Hindlimb muscle (tissue), 1 donor: ENCODE data around the gene TMA7. TPM values are rescaled to one million over a fixed set of nuclear protein-coding genes. Genes with fewer than 3 reads are reported as not detected.
"Not testable (repeated sequence)": the region's sequence is repeated elsewhere in the genome, so short reads cannot be mapped to it uniquely, and the experiment has no call there.

Source experiments
- DNase-seq: peaks from one replicate; pipeline ENCODE4 v3.0.0-alpha.2; 2013
- polyA plus RNA-seq: library from polyadenylated mRNA; unstranded; fragments of 120-200 nt; gene quantifications from one replicate; pipeline ENCODE4 v1.2.1, GENCODE V29; 2013; ENCODE audit not compliant: insufficient read length

The TMA7 gene
- polyA plus RNA-seq, 1 donor = 187 TPM

DNA sequence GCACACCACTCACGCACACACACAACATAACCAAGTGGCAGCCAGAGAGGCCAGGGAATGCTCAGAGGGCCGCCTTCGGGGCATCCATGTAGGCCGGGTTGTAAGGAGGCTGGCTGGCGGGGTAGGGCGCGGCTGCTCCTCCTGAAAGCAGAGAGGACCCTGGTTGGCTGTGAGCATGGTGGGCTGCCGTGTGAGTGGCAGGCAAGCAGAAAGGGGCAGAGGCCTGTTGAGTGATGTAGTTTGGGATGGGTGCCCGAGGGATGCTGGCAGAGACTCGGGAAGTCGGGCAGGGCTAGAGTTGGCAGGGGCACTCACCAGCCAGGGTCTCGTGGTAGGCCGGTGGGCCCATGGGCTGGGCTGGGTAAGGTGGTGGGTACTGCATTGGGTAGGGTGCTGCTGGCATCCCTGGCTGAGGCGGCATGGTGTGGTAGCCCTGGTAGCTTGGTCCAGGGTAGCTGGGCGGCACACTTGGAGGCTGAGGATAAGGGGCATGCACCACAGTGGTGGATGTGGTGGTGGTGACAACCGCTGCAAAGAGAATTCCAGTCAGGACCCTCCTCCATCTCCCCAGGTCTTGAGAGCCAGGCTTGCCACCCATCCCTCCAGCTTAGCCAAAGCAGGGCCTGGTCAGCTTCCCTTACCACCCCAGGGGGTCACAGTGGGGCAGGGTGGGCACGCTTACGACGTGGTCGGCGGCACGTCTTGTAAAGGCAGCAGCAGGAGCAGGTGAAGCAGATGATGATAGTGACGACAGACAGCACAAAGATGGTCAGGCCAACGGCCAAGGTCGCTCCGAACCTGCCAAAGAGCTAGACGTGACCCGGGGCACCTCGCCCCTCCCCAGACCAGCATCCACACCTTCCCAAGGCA lies 29.2 kb downstream of the TMA7 start:
- DNase-seq = no peak

DNA sequence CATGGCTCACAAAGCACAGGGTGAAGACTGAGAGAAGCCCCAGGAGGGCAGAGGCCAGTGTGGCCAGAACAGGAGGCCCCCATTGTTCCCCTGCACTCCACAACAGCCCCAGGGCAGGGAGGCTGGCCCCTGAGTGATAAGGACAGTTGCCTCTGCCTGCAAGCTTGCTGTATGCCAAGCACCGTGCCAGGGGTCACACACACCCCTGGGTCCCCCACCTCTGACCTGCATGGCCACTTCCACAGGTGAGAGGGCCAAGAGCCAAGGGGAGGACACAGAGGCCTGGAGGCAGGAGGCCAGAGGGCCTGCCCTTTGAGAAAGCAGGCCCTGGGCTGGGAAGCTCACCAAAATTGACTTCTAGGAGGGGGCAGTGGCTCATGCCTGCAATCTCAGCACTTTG lies 30.2 kb downstream of the TMA7 start:
- no peak for DNase-seq

DNA sequence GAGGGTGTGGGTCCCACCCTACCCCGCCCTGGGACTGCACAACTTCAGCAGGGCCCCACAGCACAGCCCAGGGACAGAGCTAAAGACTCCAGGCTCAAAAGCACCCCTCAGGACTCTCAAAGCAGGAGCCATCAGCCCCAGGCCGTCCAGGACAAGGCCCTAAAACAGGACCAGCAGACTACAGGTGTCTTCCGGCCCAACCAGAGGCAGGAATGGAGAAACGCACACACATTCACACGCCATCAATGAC lies 32.5 kb downstream of the TMA7 start:
- DNase-seq = no peak

DNA sequence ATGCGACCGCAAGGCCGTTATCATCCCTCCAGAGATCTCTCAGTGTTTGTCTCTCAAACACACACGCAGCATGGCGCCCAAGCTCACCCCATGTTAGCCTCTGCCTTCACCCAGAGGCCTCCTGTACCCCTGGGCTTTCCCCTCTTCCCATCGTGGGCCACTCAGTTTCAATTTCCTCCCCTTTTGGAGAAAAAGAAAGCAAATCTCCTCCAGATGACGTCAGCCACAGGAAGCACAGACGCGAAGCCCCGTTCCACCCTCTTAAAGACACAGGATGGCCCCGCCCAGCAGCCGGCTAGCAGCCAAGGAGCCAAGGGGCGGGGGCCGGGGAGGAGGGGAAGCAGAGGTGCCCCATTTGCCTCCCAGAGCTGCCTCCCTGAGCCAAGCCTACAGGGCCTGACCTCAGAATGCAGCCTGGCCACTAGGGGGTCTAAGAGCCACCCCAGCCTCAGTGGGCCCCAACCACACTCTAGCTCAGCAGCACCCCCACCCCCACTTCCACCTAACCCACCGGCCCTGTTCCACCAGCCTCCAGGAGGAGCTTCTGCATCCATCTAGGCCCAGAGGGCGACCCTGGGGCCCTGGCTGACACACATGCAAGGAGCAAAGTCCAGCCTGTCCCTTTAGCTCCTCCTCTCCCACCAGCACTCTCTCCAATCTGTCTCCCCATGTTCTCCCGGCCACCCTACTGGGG lies 33.0 kb downstream of the TMA7 start:
- peak; percentile 84 for DNase-seq

DNA sequence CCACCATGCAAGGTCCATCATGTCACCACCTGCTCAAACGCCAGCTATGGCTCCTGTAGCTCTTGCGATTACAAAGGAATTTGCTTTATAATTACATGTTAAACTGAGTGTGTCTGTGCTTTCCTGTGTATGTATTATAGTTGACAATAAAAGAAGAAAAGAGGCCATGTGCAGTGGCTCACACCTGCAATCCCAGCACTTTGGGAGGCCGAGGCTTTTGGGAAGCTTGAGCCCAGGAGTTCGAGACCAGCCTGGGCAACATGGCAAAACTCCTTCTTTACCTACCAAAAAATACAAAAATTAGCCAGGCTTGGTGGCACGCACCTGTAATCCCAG lies 33.5 kb downstream of the TMA7 start:
- DNase-seq = no peak

DNA sequence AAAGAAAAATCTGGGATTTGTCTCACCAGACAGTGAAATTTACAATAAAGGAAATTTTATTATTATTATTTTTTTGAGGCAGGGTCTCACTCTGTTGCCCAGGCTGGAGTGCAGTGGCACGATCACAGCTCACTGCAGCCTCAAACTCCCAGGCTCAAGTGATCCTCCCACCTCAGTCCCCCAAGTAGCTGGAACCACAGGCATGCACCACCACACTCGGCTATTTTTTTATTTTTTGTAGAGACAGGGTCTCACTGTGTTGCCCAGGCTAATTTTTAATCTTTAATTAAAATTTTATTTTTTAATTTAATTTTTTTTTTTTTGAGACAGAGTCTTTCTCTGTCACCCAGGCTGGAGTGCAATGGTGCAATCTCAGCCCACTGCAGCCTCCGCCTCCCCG lies 34.0 kb downstream of the TMA7 start:
- not testable (repeated sequence) for DNase-seq

DNA sequence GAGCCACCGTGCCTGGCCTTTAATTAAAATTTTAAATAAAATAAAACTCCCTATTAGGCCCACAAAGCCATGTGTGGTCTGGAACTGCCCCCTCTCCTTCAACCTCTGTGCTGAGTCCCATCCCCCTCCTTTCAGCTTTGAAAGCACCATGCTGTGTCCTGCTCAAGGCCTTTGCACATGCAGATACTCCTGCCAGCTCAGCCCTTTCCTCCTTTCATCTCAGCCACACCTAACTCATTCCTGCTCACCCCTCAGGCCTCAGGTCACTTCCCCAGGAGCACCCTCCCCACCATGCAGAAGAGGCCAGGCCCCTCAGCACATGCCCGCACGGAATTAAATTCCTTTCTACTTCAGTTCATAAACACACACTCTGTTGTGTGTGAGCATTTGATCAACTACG lies 34.6 kb downstream of the TMA7 start:
- DNase-seq = no peak

DNA sequence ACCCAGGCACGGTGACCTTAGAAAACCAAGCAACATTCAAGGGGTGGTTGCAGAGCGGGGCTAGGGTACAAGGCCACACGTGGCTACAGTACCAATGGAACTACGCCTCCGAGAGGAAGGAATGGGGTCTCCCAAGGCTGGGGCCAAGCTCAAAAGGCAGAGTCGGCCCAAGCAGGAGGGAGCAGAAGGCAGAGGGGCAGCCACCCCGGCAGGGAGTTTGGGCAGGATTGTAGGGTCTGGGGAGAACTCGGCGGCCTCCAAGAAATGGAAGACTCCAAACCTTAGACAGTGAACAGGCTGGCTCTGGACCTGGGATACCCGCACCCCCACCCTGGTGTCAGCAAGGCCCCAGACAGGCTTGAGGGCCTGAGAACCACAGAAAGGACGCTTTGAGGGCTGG lies 35.1 kb downstream of the TMA7 start:
- DNase-seq = no peak

DNA sequence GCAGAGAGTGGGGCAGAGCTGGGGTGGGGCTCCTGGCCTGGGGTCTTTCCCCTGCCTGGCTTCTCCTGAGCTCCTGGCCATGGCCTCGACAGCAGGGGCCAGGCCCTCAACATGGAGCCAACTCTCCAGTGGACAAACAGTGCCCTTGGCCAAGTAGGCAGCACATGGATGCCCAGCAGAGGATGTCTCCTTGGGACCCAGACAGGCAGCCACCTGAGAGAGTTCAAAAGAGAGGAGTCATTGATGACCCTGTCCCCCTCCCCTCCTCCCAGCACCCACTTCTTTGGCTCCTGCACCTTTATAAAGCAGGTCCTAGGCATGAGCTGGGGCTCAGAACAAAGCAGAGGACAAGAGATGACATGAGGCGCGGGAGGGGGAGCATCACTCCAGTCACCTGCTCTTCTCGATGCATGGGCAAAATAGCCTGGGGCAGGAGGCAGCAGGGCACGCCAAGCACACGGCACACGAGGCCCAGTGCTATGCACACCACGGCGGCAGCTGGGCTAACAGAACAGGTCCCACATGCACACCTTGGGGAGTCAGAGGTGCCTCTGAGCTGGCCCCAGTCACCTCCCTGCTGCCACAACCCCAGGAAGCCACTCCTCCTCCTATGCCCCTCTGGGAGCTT lies 36.5 kb downstream of the TMA7 start:
- DNase-seq = no peak

DNA sequence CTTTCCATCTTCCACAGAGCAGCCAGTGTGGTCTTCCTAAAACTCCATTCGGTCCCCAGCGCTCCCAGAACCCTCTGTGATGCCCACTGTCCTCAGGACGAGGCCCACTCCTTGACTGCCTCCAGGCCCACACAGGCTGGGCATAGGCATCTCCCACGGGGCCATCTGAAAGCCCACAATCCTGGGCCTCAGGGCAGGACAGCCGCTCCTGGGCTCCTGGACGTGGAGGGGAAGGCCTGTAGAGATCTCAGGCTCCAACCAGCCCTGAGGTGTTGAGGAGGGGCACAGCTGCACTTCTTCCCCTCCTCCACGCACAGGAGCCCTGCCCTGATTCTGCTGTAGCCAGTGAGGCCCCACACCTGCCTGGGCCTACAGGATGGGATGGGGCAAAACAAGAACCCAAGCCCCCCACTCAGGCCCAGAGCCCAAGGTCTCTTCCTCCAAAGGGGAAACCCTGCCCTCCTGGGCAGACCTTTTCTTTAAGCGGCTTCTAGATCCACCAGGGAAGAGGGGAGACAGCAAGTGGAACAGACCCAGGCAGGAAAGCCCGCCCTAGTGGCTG lies 38.0 kb downstream of the TMA7 start:
- DNase-seq = no peak

DNA sequence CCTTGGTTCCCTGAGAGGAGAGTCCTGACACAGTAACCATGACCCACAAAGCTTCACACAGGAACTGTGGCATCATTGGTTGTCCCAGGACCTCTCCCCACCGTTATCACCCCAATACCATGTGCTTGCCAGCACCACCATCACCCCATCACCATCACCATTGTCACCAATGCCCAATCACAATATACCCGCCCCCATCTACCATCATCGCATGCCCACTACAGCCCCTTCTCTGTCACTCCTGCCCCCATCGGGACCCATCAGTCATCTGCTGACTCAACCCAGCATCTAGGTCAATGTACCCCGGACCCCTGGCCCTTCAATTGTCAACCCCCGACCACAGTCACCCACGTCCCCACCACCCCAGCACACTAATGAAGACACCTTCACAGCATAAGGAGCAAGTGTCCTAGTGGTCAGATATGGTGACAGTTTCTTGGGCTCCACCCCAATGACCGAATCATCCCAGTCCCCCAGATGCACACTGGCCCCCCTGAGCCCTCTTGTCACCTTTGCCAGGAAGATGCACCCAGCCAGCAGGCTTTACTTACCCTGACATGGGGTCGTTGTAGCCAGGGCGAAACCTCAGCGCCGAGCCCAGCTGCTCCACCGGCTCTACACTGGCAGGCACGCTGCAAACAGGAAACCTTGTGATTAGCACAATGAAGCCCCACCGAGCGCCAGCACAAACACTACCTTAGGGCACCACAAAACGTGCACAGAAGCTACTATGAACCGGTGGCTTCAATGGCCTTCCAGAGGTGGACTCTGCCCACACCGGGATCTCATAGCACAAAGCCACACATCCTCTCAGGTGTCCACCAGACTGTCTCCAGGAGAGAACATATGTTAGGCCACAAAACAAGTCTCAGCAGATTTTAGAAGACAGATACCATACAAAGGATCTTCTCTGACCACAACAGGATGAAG lies 38.8 kb downstream of the TMA7 start:
- DNase-seq = no peak

DNA sequence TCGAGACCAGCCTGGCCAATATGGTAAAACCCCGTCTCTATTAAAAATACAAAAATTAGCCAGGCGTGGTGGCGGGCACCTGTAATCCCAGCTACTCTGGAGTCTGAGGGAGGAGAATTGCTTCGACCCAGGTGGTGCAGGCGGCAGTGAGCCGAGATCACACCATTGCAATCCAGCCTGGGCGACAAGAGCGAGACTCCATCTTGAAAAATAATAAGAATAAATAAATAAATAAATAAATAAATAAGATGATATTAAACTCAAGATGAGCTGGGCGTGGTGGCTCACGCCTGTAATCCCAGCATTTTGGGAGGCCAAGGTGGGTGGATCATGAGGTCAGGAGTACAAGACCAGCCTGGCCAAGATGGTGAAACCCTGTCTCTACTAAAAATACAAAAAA lies 40.8 kb downstream of the TMA7 start:
- not testable (repeated sequence) for DNase-seq

DNA sequence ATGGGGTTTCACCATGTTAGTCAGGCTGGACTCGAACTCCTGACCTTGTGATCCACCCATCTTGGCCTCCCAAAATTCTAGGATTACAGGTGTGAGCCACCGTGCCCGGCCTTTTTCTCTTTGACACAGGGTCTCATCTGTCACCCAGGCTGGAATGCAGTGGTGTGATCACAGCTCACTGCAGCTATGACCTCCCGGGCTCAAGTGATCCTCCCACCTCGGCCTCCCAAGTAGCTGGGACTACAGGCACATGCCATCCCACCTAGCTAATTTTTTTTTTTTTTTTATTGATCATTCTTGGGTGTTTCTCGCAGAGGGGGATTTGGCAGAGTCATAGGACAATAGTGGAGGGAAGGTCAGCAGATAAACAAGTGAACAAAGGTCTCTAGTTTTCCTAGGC lies 42.8 kb downstream of the TMA7 start:
- DNase-seq = not testable (repeated sequence)

DNA sequence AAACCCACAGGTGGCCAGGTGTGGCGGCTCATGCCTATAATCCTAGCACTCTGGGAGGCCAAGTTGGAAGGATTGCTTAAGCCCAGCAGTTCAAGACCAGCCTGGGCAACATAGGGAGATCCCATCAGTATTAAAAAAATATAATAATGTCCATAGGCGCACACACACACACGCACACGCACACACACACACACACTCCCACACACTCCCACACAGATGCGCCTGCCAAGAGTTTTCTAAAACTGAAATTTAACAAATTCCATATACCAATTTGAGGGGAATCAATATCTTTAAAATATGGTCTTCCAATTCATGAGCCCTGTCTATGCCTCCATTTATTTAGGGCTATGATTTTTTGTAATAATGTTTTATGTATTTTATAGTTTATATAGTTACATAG lies 46.9 kb downstream of the TMA7 start:
- no peak for DNase-seq

DNA sequence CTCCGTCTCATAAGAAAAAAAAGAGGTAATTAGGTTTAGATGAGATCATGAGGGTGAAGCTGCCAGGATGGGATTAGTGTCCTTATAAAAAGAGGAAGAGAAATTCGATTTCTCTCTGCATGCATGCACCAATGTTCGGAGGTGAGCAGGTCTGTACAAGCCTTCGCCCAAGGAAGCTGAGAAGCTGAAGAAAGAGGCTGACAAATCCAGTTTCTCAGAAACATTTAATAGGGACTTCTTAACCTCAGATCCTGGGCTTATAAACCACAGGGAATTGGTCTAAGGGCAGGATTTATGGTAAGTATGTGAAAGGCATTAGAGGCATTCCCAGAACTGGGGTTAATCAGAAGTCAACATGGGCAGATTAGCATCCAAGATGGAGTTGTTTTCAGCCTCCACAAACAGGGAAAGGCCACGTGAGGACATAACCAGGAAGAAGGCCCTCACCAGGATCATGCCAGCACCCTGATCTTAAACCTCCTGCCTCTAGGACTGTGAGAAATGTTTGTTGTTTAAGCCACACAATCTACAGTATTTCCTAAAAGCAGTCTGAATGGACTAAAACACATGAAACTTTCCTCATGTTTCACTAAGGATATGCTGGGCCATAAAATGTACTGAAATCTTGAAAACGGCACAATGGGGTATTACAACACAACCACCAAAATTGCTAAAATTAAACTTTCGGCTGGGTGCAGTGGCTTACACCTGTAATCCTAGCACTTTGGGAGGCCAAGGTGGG lies 52.6 kb downstream of the TMA7 start:
- DNase-seq = no peak

DNA sequence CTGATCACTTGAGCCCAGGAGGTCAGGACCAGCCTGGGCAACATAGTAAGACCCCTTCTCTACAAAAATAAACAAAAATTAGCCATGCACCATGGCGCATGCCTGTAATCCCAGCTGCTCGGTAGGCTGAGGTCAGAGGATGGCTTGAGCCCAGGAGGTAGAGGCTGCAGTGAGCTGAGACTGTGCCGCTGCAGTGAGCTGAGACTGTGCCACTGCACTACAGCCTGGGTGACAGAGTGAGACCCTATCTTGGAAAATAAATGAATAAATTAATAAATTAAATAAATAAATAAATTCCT lies 53.1 kb downstream of the TMA7 start:
- DNase-seq = no peak

Other genes with a start within 250 kb of the TMA7 start
- gene CAMP, start 216.8 kb upstream of the TMA7 start, polyA plus RNA-seq = 0.98 TPM
- 8.5 TPM for gene ZNF589, start 199.2 kb upstream of the TMA7 start, polyA plus RNA-seq
- gene NME6, start 138.9 kb upstream of the TMA7 start, polyA plus RNA-seq = 22.8 TPM
- gene SPINK8, start 106.6 kb upstream of the TMA7 start, polyA plus RNA-seq = not detected
- 0.14 TPM for gene FBXW12, start 68.0 kb upstream of the TMA7 start, polyA plus RNA-seq
- 32.2 TPM for gene PLXNB1, start 10.2 kb upstream of the TMA7 start, polyA plus RNA-seq
- 16.5 TPM for gene CCDC51, start 138 bp upstream of the TMA7 start, polyA plus RNA-seq
- 7.6 TPM for gene ATRIP, start 6.5 kb downstream of the TMA7 start, polyA plus RNA-seq
- 62.4 TPM for gene SHISA5, start 63.9 kb downstream of the TMA7 start, polyA plus RNA-seq
- gene PFKFB4, start 116.5 kb downstream of the TMA7 start, polyA plus RNA-seq = 6.7 TPM
- 0.26 TPM for gene UCN2, start 123.5 kb downstream of the TMA7 start, polyA plus RNA-seq
- gene COL7A1, start 155.1 kb downstream of the TMA7 start, polyA plus RNA-seq = 9.3 TPM
- 180 TPM for gene UQCRC1, start 169.4 kb downstream of the TMA7 start, polyA plus RNA-seq
- not detected for gene TMEM89, start 181.5 kb downstream of the TMA7 start, polyA plus RNA-seq
- gene SLC26A6, start 195.2 kb downstream of the TMA7 start, polyA plus RNA-seq = 8.8 TPM
- gene CELSR3, start 222.6 kb downstream of the TMA7 start, polyA plus RNA-seq = 0.36 TPM
- 7.5 TPM for gene NCKIPSD, start 245.7 kb downstream of the TMA7 start, polyA plus RNA-seq